SK-N-SH treated with all-trans-retinoic acid at 6 μM for 48 hours (cell line): ENCODE results near the gene TTC27.

Source experiments
- ARNTL ChIP-seq: fragments of 450-650 bp; formaldehyde crosslinking; IDR thresholded peaks from 2 replicates; pipeline ENCODE4 v1.5.0; 2020; ENCODE audit warnings: low read depth, mild to moderate bottlenecking, moderate library complexity, borderline replicate concordance
- BACH2 ChIP-seq: fragments of 250-450 bp; sonication (Bioruptor Pico); IDR thresholded peaks from 2 replicates; pipeline ENCODE4 v1.9.0; 2021; ENCODE audit warnings: mild to moderate bottlenecking, borderline replicate concordance
- CREB5 ChIP-seq: fragments of 250-450 bp; sonication (Bioruptor Pico); IDR thresholded peaks from 2 replicates; pipeline ENCODE4 v1.5.1; 2020; ENCODE audit warnings: low read depth, mild to moderate bottlenecking, moderate library complexity
- CSDC2 ChIP-seq: fragments of 250-450 bp; sonication (Bioruptor Pico); IDR thresholded peaks from 2 replicates; pipeline ENCODE4 v1.5.0; 2020; ENCODE audit warnings: mild to moderate bottlenecking, moderate library complexity
- PATZ1 ChIP-seq: fragments of 250-450 bp; sonication (Bioruptor Pico); IDR thresholded peaks from 2 replicates; pipeline ENCODE4 v1.8.0; 2020; ENCODE audit warnings: mild to moderate bottlenecking, moderate library complexity, borderline replicate concordance
- PPARA ChIP-seq: fragments of 250-450 bp; sonication (Bioruptor Pico); IDR thresholded peaks from 2 replicates; pipeline ENCODE4 v1.5.0; 2020; ENCODE audit warnings: mild to moderate bottlenecking, borderline replicate concordance
- RARB ChIP-seq: fragments of 250-450 bp; sonication (Bioruptor Pico); IDR thresholded peaks from 2 replicates; pipeline ENCODE4 v1.8.0; 2021; ENCODE audit warnings: mild to moderate bottlenecking, moderate library complexity
- TCF4 ChIP-seq: fragments of 250-450 bp; sonication (Bioruptor Pico); IDR thresholded peaks from 2 replicates; pipeline ENCODE4 v1.8.0; 2021; ENCODE audit warnings: mild to moderate bottlenecking, moderate library complexity, borderline replicate concordance
- TSHZ2 ChIP-seq: fragments of 250-450 bp; sonication (Bioruptor Pico); IDR thresholded peaks from 2 replicates; pipeline ENCODE4 v1.5.0; 2020; ENCODE audit warnings: mild to moderate bottlenecking, moderate library complexity
- ZFP3 ChIP-seq: fragments of 250-450 bp; sonication (Bioruptor Pico); IDR thresholded peaks from 2 replicates; pipeline ENCODE4 v1.5.0; 2020; ENCODE audit warnings: mild to moderate bottlenecking, moderate library complexity
- ZNF70 ChIP-seq: fragments of 450-650 bp; formaldehyde crosslinking; IDR thresholded peaks from 2 replicates; pipeline ENCODE4 v1.5.0; 2020; ENCODE audit warnings: mild to moderate bottlenecking, moderate library complexity

- no peak for TF ChIP-seq ZNF70 (CRISPR knock-in tag)
- TF ChIP-seq CSDC2 = no peak
- no peak for TF ChIP-seq RARB (CRISPR knock-in tag)
- TF ChIP-seq PATZ1 (CRISPR knock-in tag) = no peak
- no peak for TF ChIP-seq ARNTL (CRISPR knock-in tag)
- no peak for TF ChIP-seq CREB5
- TF ChIP-seq TCF4 = no peak
- no peak for TF ChIP-seq TSHZ2 (CRISPR knock-in tag)
- no peak for TF ChIP-seq PPARA (CRISPR knock-in tag)
- TF ChIP-seq ZFP3 (CRISPR knock-in tag) = no peak
- no peak for TF ChIP-seq BACH2 (CRISPR knock-in tag)
These were observed 55.8 kb downstream of the TTC27 start for GRCh38 chr2:32683520-32684086.
